Posterior vena cava (tissue), 2 donors: ENCODE results near the gene PTPRN2. TPM values are rescaled to one million over a fixed set of nuclear protein-coding genes. Genes with fewer than 3 reads are reported as not detected.

Experiments used
- DNase-seq: peaks from one replicate; pipeline ENCODE4 v3.0.0-alpha.2; 2020; ENCODE audit warnings: low spot score
- intact Hi-C, 2 donors: fragments of 100-400 bp; cut with DNase I; formaldehyde crosslinking; loops; one replicate each; pipeline versions ENCODE4 v1.14.1 to v1.14.2; 2022 to 2023
- total RNA-seq, 2 donors: library from RNA; stranded (reverse); fragmentation: NEBNext Ultra II Directional; extraction: Animal tissue kit (Norgen Biotek cat#: 25700); gene quantifications; one replicate each; pipeline ENCODE4 v1.2.1, GENCODE V29; 2021
- donor health status: DM: yes; HTN: yes; CAD: no.
- donor health status: DM: yes; HTN: yes; CAD: no.

PTPRN2 gene
- total RNA-seq, 2 donors from 2014 or later = 1.6 to 2.8 TPM

GRCh38 chr7:158560386-158560785, 27.2 kb downstream of the PTPRN2 start:
- DNase-seq = no peak
- intact Hi-C loops = no loop called here

GRCh38 chr7:158559356-158559755, 28.3 kb downstream of the PTPRN2 start:
- intact Hi-C loops = no loop called here
- DNase-seq = peak; percentile 38

GRCh38 chr7:158558816-158559215, 28.8 kb downstream of the PTPRN2 start:
- intact Hi-C loops = no loop called here
- peak; percentile 54 for DNase-seq

- intact Hi-C loops = no loop called here
- DNase-seq = peak; percentile 70
Observed at GRCh38 chr7:158557441-158557755, 30.2 kb downstream of the PTPRN2 start.

- intact Hi-C loops = no loop called here
- DNase-seq = peak; percentile 45
Observed at GRCh38 chr7:158556721-158557440, 30.7 kb downstream of the PTPRN2 start.

- intact Hi-C loops = no loop called here
- DNase-seq = peak; percentile 37
Observed at GRCh38 chr7:158555034-158555520, 32.5 kb downstream of the PTPRN2 start.

- DNase-seq = peak; percentile 64
- intact Hi-C loops = no loop called here
Observed at GRCh38 chr7:158550886-158551452, 36.7 kb downstream of the PTPRN2 start.

- DNase-seq = peak; percentile 41
- intact Hi-C loops = no loop called here
Observed at GRCh38 chr7:158550394-158550700, 37.3 kb downstream of the PTPRN2 start.

- intact Hi-C loops = no loop called here
- DNase-seq = peak; percentile 73
Observed at GRCh38 chr7:158549616-158550393, 37.8 kb downstream of the PTPRN2 start.

GRCh38 chr7:158549176-158549615, 38.4 kb downstream of the PTPRN2 start:
- intact Hi-C loops = no loop called here
- DNase-seq = peak; percentile 77

GRCh38 chr7:158548726-158549125, 38.9 kb downstream of the PTPRN2 start:
- intact Hi-C loops = no loop called here
- peak; percentile 79 for DNase-seq

GRCh38 chr7:158547817-158548216, 39.8 kb downstream of the PTPRN2 start:
- no peak for DNase-seq
- intact Hi-C loops = no loop called here

GRCh38 chr7:158546626-158547025, 41.0 kb downstream of the PTPRN2 start:
- intact Hi-C loops = no loop called here
- DNase-seq = no peak

- intact Hi-C loops = no loop called here
- no peak for DNase-seq
Observed at GRCh38 chr7:158546214-158546613, 41.4 kb downstream of the PTPRN2 start.

GRCh38 chr7:158544708-158545107, 42.9 kb downstream of the PTPRN2 start:
- DNase-seq = no peak
- intact Hi-C loops = no loop called here

- DNase-seq = no peak
- intact Hi-C loops = no loop called here
Observed at GRCh38 chr7:158543840-158544239, 43.8 kb downstream of the PTPRN2 start.

- intact Hi-C loops = no loop called here
Observed at GRCh38 chr7:158542651-158543566, 44.7 kb downstream of the PTPRN2 start.

GRCh38 chr7:158541346-158542010, 46.1 kb downstream of the PTPRN2 start:
- no peak for DNase-seq

More at GRCh38 chr7:158542651-158543566, 44.7 kb downstream of the PTPRN2 start:
- no peak for DNase-seq

GRCh38 chr7:158539711-158540146, 47.9 kb downstream of the PTPRN2 start:
- no peak for DNase-seq
- intact Hi-C loops = no loop called here

More at GRCh38 chr7:158541346-158542010, 46.1 kb downstream of the PTPRN2 start:
- intact Hi-C loops = no loop called here
